A673 (cell line): ENCODE results near the gene ATPAF1. TPM values are rescaled to one million over a fixed set of nuclear protein-coding genes. Genes with fewer than 3 reads are reported as not detected.

Experiments used
- BruUV-seq: library from RNA; stranded (reverse); fragments of 400-500 nt; replicated peaks from 2 replicates; lab custom pipeline; 2021; lab: Mats Ljungman, UMichigan
- CTCF ChIA-PET: fragments of 300-600 bp; sonication (Branson Sonifier 250); formaldehyde crosslinking; loops from one replicate; lab custom pipeline; 2022; ENCODE audit warnings: antibody characterized with exemption; lab: Charles Lee
- POLR2A ChIA-PET: fragments of 300-600 bp; sonication (Branson Sonifier 250); formaldehyde crosslinking; loops from one replicate; lab custom pipeline; 2022; ENCODE audit warnings: antibody characterized with exemption; ENCODE audit not compliant: low non-redundant PET; lab: Charles Lee
- DNase-seq: peaks from one replicate; pipeline ENCODE4 v3.0.0-alpha.2; 2015; ENCODE audit warnings: low spot score
- H3K27ac ChIP-seq: fragments of 200-600 bp; sonication (generic); 2 replicates; pipeline ENCODE4 v1.5.1; 2016; ENCODE audit warnings: mixed run types, low read depth, mild to moderate bottlenecking, mixed read lengths, antibody characterized with exemption, low read length; ENCODE audit not compliant: poor library complexity, severe bottlenecking
- H3K27me3 ChIP-seq: fragments of 200-600 bp; sonication (generic); replicated peaks from 2 replicates; pipeline ENCODE4 v1.6.1; 2017; ENCODE audit warnings: mixed run types, low read depth, mild to moderate bottlenecking, mixed read lengths, antibody characterized with exemption, low read length; ENCODE audit not compliant: insufficient read depth, poor library complexity
- H3K36me3 ChIP-seq: fragments of 200-600 bp; sonication (generic); 2 replicates; pipeline ENCODE4 v1.6.1; 2016; ENCODE audit warnings: mixed run types, mild to moderate bottlenecking, mixed read lengths, antibody characterized with exemption, low read length; ENCODE audit not compliant: insufficient read depth, poor library complexity, severe bottlenecking
- H3K4me1 ChIP-seq: fragments of 200-600 bp; sonication (generic); 2 replicates; pipeline ENCODE4 v1.6.1; 2017; ENCODE audit warnings: mixed run types, mild to moderate bottlenecking, mixed read lengths, antibody characterized with exemption, low read length; ENCODE audit not compliant: insufficient read depth, poor library complexity, severe bottlenecking
- H3K4me3 ChIP-seq: fragments of 200-600 bp; sonication (generic); 2 replicates; pipeline ENCODE4 v1.5.1; 2016; ENCODE audit warnings: low read depth, mixed run types, mild to moderate bottlenecking, mixed read lengths, low read length; ENCODE audit not compliant: poor library complexity, severe bottlenecking
- H3K9me3 ChIP-seq: fragments of 200-600 bp; sonication (generic); 2 replicates; pipeline ENCODE4 v1.6.1; 2016; ENCODE audit warnings: mixed run types, low read depth, mild to moderate bottlenecking, mixed read lengths, antibody characterized with exemption, low read length; ENCODE audit not compliant: poor library complexity, severe bottlenecking
- EZH2 ChIP-seq: fragments of 200-600 bp; sonication (generic); IDR thresholded peaks from 2 replicates; pipeline ENCODE4 v1.6.1; 2017; ENCODE audit warnings: borderline replicate concordance, low read depth, mild to moderate bottlenecking, mixed read lengths, antibody characterized with exemption, low read length; ENCODE audit not compliant: poor library complexity, severe bottlenecking
- intact Hi-C: fragments of 100-400 bp; cut with micrococcal nuclease; formaldehyde crosslinking; loops from one replicate; pipeline ENCODE4 v1.10.0; 2022; ENCODE audit not compliant: unreplicated experiment
- total RNA-seq: library from RNA; stranded (reverse); gene quantifications from 2 replicates; pipeline ENCODE4 v1.2.3, GENCODE V29; 2021
- TF ChIP-seq, protein P1 (sequence below): fragments of 300-800, 200-600 bp; sonication (generic); conservative IDR thresholded peaks from 2 replicates; pipeline ENCODE4 v1.5.1; 2017; ENCODE audit warnings: low read depth, mild to moderate bottlenecking, antibody characterized with exemption, low read length, moderate library complexity, mixed read lengths

Gene ATPAF1
- total RNA-seq, 1 experiment from 2014 or later = 41.7 TPM

DNA sequence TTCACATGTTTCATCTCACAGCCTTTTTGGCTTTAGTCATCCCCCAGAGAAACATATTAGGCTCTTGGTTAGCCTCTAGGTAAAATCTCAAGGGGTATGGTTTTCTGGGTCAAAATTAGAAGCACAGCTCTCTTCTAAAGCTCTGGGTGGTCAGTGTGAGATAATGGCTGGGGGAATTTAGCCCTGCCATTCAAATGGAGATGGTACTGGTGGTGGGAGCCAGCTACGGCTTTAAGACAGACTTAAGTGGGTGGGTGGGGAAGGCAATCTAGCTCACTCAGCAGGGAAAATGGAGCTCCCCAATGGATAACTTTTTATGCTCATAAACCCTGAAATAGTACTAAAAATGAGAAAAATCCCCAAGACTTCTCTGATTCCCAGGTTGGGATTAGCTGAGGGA, 9.2 kb upstream of the ATPAF1 start:
- H3K27me3 ChIP-seq = no peaks in the 10 kb centered on the region
- TF ChIP-seq EZH2 = no peak
- TF ChIP-seq, protein P1, sequence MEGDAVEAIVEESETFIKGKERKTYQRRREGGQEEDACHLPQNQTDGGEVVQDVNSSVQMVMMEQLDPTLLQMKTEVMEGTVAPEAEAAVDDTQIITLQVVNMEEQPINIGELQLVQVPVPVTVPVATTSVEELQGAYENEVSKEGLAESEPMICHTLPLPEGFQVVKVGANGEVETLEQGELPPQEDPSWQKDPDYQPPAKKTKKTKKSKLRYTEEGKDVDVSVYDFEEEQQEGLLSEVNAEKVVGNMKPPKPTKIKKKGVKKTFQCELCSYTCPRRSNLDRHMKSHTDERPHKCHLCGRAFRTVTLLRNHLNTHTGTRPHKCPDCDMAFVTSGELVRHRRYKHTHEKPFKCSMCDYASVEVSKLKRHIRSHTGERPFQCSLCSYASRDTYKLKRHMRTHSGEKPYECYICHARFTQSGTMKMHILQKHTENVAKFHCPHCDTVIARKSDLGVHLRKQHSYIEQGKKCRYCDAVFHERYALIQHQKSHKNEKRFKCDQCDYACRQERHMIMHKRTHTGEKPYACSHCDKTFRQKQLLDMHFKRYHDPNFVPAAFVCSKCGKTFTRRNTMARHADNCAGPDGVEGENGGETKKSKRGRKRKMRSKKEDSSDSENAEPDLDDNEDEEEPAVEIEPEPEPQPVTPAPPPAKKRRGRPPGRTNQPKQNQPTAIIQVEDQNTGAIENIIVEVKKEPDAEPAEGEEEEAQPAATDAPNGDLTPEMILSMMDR = no peak
- peaks cover 44% of the 10 kb centered on the region for H3K36me3 ChIP-seq
- no peaks in the 10 kb centered on the region for H3K4me1 ChIP-seq
- ChIA-PET CTCF (no interaction called here), POLR2A (no interaction called here)
- BruUV-seq = no TSS peak
- no peak for DNase-seq
- H3K4me3 ChIP-seq = no peak overlapping the region
- no peaks in the 10 kb centered on the region for H3K9me3 ChIP-seq
- intact Hi-C loops = no loop called here
- no peak overlapping the region for H3K27ac ChIP-seq

DNA sequence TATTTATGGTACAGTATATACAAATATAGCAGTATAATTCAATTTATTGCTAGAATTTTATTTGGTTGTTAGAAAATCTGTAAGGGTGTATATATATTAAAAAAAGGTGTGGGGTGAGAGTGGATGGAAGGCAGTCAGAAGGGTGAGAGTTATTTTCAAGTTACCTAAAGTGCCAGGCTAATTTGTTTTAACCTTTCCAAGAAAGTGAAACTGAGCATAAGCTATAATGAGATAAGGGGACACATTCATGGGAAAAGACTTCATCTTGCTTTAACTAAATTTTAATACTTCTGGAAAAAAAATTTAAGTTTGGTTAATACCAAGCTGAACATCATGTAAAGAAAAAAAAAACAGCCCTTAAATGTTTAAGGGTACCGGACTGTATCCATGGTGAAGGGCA, 8.4 kb upstream of the ATPAF1 start:
- POLR2A ChIA-PET = no interaction called here
- no TSS peak for BruUV-seq
- TF ChIP-seq, protein P1 = no peak
- TF ChIP-seq EZH2 = no peak
- Histone ChIP-seq H3K27me3 (no peaks in the 10 kb centered on the region), H3K27ac (no peak overlapping the region), H3K4me1 (no peaks in the 10 kb centered on the region), H3K9me3 (no peaks in the 10 kb centered on the region), H3K4me3 (no peak overlapping the region), H3K36me3 (peaks cover 36% of the 10 kb centered on the region)
- CTCF ChIA-PET = no interaction called here
- intact Hi-C loops = no loop called here
- DNase-seq = no peak

DNA sequence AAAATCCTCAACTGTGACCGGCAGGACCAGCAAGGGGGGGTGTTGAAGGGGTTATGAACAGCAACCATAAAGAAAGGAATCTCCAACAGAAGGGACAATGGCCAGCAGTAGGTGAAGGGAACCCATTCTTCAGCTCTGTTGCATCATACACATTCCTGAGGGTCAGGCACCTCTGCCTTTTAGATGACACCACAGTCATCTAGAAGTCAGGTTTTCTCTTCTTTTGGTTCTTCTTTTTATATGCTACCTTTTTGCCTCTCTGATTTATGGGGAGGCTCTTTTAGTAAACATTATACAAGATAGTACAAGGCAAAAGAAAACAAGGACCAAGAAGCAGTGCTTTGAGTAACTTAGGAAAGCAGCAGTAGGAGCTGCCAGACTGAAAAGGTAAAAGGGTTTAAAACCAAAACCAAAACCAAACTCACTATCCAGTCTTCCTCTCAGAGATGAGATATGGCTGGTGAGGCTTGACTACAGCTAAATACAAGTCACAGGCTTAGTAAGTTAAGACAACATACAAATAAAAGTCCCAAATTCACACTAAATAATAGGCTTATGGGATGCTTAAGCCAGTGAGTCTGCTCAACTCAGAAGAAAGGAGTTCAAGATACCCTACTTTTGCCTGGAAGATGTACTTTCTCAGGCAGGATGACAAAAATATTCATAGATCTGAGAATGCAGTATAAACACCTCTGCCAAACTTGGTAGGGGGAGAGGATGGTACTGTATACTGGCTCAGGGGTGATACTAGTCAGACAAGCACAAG, 7.6 kb upstream of the ATPAF1 start:
- BruUV-seq = no TSS peak
- CTCF ChIA-PET = no interaction called here
- DNase-seq = no peak

More for the DNA sequence above, 7.6 kb upstream of the ATPAF1 start:
- Histone ChIP-seq H3K27me3 (no peaks in the 10 kb centered on the region), H3K4me1 (no peaks in the 10 kb centered on the region), H3K9me3 (no peaks in the 10 kb centered on the region), H3K27ac (no peak overlapping the region), H3K36me3 (peaks cover 28% of the 10 kb centered on the region), H3K4me3 (no peak overlapping the region)
- TF ChIP-seq, protein P1 = no peak
- no peak for TF ChIP-seq EZH2
- POLR2A ChIA-PET = no interaction called here
- intact Hi-C loops = no loop called here
